Hematopoietic multipotent progenitor cell treated with erythropoietin and hydrocortisone succinate and interleukin-3 and kit ligand, for 6 days (in vitro differentiated cells): ENCODE measurements around the gene GRIK4.
"Not testable (repeated sequence)": the region's sequence is repeated elsewhere in the genome, so short reads cannot be mapped to it uniquely, and the experiment has no call there.

ENCODE experiments used
- DNase-seq: peaks from one replicate; pipeline ENCODE4 v3.0.0-alpha.2; 2015

The GRIK4 gene

GRCh38 chr11:120578596-120579154 lies 67.1 kb downstream of the GRIK4 start:
- no peak for DNase-seq

- no peak for DNase-seq
Measured at GRCh38 chr11:120579611-120580031, 68.1 kb downstream of the GRIK4 start.

DNA sequence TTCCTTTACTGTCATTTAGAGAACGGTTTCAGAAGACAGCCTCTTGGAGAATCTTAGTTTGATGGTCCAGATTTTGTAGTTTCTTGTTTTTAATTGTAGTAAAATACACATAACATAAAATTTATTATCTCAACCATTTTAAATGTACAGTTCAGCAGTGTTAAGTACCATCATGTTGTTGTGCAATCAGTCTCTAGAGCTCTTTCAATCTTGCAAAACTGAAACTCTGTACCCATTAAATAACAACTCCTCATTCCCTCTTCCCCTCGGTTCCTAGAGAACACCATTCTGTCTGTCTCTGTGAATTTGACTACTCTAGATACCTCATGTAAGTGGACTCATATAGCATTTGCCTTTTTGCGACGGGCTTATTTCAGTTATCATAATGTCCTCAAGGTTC lies 69.8 kb downstream of the GRIK4 start:
- no peak for DNase-seq

DNA sequence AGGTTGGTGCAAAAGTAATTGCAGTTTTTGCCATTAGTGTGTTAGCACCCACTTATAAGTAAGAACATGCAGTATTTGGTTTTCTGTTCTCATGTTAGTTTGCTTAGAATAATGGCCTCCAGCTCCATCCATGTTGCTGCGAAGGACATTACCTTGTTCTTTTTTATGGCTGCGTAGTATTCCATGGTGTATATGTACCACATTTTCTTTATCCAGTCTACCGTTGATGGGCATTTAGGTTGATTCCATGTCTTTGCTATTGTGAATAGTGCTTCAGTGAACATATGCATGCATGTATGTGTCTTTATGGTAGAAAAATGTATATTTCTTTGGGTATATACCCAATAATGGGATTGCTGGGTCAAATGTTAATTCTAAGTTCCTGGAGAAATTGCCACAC lies 71.0 kb downstream of the GRIK4 start:
- not testable (repeated sequence) for DNase-seq

GRCh38 chr11:120586072-120586471 lies 74.5 kb downstream of the GRIK4 start:
- no peak for DNase-seq

- DNase-seq = no peak
Measured at GRCh38 chr11:120586728-120587127, 75.2 kb downstream of the GRIK4 start.

DNA sequence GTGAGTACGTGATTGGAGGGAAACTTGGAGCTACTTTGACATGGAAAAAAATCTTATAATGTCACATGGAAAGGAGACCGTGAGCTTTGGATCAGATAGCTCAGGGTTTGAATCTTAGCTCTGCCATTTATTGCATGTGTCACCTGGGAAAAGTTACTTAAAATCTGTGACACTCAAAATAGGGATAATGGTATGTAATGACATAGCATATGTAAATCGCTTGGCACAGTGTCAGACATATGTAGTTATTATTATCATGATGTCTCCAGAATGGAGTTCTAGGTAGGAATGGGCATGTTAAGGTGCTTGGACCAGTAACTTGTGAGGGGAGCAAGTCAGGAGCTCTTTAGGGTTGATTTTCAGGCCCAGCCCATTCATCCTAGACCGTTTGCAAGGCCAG lies 75.8 kb downstream of the GRIK4 start:
- DNase-seq = no peak

GRCh38 chr11:120589376-120589775 lies 77.8 kb downstream of the GRIK4 start:
- DNase-seq = no peak

DNA sequence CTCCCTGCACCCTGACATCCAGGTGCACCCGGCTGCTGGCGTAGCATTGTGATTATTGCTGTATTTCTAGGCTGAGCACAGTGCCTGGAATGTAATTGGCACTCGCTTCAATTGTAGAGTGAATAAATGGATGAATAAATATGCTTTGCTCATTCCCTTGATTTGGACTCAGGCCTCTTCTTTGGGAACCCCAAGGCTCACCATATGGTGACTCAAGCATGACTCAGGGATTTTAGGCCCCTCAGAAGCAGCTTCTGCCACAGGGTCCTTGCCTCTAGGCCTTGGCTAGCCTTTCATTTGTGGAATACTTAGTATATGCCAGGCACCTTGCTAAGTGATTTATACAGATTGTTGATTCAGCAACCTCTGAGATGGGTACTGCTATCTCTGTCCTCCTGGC lies 78.9 kb downstream of the GRIK4 start:
- no peak for DNase-seq

DNA sequence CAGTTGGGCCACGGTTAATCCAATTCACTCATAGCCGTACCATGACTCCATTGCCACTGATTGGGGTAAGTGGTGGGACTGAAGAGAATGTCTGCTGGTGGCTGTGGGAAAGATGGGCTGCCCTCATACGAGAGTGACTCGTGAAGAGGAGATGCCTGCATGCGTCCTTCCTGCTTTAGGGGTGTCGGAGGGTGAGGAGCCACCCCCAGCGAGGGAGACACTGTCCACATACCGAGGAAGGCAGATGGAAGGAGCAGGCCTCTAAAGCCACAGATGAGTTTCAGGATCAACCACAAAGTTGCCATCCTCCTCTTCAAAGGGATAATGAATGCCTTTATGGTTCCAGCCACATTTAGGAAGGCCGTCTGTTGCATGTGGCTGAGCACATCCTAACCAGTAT lies 83.2 kb downstream of the GRIK4 start:
- no peak for DNase-seq

DNA sequence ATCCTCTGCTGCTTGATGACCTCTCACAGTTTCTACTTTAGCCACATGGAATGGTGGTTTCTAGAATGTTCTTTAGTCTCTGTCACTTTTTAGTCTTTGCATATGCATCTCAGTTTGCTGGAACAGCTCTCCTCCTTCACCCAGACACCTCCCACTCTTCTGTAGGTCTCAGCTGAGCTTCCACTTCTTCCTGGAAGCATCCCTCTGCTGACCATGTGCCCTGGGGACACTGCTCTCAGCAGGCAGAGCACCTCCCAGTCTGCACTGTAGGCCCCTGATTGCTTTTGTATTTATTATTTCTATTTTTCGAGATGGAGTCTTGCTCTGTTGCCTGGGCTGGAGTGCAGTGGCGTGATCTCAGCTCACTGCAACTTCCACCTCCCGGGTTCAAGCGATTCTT lies 84.0 kb downstream of the GRIK4 start:
- DNase-seq = no peak

DNA sequence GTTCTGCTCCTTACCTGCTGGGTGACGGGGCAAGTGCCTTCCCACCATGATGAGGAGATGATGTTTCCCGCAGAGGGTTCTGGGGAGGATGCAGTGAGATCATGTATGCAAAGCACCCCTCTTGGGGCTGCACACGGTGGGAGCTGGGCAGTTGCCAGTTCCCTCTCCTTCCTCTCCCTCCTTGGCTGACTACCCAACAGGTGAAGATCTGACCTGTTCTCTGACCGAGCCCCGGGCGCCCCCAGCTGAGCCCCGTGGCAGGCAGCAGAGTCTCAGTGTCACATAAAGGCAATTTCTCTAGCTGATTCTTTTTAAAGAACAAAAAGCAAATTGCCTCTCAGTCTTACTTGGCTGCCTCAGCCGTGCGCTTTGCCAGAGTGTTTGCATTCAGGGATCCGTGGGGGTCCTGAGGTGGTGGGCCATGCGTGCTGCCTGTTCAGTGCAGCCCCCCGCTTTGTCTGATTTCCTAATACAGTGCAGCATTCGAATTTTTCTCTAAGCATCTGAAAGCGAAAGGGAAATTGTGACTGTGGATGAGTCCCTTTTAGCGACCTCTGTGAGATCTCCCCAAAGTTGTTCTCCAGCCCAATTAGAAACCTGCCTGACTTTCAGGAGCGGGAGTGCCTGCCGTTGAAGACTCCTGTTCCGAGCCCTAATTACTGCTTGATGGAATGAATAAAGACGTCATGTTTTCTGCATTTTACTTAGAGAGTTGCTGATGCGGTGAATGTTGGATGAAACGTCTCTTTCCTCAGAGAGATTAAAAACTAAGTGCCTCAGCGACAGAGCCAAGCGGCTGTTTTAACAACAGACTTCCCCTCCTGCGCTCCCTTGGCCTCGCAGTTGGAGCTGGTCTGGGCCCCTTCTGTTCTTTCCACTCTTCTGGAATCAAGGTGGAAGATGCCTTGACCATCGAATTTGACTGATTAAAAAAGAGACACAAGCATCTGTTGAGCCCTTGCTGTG lies 86.0 kb downstream of the GRIK4 start:
- no peak for DNase-seq

DNA sequence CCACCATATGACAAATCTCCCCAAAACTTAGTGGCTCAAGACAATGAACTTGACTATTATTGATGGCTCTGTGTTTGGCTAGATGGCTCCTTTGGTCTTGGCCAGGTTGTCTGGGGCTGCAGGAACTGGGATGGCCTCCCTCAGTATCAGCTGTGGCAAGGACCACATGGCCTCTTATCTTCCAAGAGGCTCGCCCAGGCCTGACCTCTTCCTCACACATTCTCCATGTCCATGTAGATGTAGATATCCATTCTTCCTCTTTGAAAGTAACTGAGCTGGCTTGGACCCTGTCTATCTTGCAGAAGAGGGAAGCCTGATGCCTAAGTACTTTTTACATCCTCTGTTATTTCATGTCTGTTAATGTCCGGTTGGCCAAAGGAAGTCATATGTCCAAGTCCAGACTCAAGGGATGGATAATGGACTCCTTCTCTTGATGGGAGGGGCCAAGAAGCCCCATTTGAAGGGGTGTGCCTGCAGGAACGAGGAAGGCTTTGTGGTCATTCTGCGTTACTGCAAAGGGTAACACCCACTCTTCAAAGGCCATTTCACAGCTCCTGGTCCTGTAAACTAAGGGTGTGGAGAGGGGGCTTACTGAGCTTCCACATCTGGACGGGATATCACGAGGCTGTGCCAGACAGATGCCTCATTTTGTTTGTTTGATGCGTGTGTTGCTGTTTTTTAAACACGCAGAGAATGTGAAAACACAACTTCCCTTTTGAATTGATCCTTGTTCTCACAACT lies 87.1 kb downstream of the GRIK4 start:
- DNase-seq = peak; percentile 54

DNA sequence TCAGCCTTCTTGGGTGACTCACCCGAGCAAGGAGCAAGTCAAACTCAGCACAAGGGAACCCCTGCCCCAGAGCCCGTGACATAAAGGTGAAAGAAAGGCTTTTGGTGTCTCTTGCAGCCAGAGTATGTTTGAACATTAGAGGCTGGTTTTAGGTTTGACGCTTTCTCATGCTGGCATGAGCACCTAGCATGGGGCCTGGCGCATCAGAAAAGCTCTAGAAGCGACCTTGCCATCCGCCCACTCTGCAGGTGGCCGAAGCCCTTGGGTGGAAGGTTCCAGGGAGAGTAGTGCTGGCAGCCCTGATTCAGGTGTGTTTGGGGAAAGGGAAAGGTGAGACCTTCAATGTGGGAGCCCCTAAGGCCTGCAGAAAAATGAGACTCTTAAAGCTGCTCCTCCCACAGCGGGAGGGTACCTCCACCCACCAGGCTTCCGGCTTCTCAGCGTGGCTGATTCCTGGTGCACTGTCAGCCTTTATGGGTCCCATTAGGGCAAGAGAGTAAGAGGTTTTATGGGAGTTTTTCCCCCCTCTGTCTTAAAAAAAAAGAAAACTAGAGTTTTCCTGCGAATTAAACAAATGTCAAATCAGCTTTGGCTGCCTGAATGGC lies 88.4 kb downstream of the GRIK4 start:
- DNase-seq = no peak

- no peak for DNase-seq
Measured at GRCh38 chr11:120601536-120601935, 90.0 kb downstream of the GRIK4 start.

- no peak for DNase-seq
Measured at GRCh38 chr11:120603071-120603470, 91.5 kb downstream of the GRIK4 start.

- no peak for DNase-seq
Measured at GRCh38 chr11:120605469-120605868, 93.9 kb downstream of the GRIK4 start.

DNA sequence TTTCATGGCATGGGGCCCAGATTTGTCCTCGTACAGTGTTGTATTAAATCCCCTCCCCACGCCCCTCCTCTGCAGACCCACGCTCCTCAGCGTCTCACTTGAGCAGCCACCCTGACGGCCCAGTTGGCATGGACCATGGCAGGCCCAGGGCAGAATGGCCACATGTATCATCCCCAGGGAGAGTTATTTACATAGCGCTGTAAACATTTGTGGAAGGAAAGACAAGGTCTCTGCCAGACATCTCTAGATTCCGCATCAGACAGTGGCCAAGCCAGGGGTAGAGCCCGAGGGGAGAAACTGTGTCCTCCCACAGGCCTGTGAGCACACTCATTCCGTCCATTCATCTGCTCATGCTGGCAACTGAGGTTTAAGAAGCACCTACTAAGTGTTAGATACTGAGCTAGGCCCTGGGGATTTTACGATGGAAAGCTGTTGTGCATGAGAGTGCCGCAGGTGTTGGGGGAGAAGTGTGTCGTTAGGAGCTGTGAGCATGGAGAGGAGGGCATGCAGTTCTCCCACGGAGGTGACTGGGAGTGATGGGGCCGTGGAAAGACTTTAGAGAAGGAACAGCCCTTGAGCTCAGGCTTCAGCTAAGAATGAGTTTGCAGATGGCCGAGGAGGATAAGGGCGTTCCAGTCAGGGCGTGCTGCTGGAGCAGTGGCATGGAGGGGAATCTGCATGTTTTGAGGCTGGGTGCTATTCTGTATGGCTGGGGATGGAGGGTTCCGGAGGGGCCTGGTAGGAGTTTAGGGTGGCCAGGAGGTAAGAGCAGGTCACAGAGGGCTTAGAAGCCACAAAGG lies 94.9 kb downstream of the GRIK4 start:
- no peak for DNase-seq

DNA sequence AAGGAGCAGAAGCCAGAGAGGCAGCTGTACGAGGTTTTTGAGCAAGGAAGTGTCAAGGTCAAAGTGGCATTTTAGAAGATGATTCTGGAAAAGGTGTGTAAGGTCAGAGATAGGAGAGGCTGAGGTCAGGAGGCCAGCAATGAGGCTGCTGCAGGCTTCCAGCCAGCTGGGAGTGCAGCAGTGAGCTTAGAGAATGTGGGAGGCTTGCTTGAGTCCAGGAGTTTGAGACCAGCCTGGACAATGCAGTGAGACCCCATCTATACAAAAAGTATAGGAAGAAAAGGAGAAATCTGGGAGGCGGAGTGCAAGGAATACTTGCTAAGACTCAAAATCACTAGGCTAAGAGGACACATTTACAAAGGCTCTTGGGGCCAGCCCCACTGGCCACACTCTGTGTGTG lies 96.5 kb downstream of the GRIK4 start:
- no peak for DNase-seq

DNA sequence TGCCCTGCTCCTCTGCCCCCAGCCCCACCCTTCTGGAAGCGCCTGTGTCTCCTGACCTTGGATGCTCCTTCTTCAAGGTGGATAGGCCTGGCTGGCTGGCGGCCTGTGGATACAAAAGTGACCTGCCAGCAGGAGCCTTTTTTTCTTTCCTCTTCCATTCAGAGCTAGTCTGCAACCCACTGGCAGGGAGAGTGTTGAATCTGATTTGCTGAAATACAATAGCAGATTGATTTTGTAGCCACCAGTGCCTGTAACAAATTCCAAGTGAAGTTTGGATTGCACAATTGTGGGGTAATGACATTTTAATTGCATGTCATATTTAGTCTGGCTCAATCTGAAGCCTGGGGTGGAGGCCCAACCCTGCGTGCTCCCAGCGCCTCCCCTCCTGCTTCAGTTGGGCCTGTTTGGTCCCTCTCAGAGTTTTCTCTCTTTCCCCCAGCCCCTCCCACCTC lies 97.2 kb downstream of the GRIK4 start:
- DNase-seq = no peak

- no peak for DNase-seq
Measured at GRCh38 chr11:120610111-120610510, 98.6 kb downstream of the GRIK4 start.

GRCh38 chr11:120611581-120611980 lies 100.0 kb downstream of the GRIK4 start:
- no peak for DNase-seq
